ENCODE results near the gene DPYSL3.

DNA sequence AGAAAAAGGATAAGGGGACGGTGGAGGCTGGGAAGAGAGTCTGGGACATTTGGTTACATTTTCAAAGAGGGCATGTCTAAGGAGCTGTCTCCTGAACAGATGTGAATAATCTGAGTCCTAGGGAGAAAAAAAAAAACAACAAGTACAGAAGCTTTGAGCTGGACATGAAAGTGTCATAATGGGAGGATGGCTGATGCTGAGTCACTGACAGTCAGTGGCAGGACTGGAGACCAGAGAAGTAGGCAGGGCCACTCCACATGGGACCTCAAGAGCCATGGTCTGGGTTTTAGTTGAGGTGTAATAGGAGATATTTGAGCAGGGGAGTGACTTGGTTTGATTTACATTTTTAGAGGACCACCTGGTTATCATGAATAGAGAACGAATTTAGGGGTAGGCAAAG is 70.6 kb downstream of the DPYSL3 start:
- TF ChIP-seq, protein P1, sequence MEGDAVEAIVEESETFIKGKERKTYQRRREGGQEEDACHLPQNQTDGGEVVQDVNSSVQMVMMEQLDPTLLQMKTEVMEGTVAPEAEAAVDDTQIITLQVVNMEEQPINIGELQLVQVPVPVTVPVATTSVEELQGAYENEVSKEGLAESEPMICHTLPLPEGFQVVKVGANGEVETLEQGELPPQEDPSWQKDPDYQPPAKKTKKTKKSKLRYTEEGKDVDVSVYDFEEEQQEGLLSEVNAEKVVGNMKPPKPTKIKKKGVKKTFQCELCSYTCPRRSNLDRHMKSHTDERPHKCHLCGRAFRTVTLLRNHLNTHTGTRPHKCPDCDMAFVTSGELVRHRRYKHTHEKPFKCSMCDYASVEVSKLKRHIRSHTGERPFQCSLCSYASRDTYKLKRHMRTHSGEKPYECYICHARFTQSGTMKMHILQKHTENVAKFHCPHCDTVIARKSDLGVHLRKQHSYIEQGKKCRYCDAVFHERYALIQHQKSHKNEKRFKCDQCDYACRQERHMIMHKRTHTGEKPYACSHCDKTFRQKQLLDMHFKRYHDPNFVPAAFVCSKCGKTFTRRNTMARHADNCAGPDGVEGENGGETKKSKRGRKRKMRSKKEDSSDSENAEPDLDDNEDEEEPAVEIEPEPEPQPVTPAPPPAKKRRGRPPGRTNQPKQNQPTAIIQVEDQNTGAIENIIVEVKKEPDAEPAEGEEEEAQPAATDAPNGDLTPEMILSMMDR (IDR thresholded peaks at IDR 0.05): no peak
- no peak for TF ChIP-seq ZFX (IDR thresholded peaks at IDR 0.05; ENCODE audit: borderline replicate concordance)
